HepG2 (cell line): ENCODE data around the gene SIGLEC10. TPM values are rescaled to one million over a fixed set of nuclear protein-coding genes. Genes with fewer than 3 reads are reported as not detected.

Experiments used
- AFF4 ChIP-seq: sonication (generic); formaldehyde crosslinking; IDR thresholded peaks from 2 replicates; pipeline ENCODE4 v1.4.0; 2020; ENCODE audit warnings: missing genetic modification reagents
- ARNTL ChIP-seq: sonication (generic); formaldehyde crosslinking; IDR thresholded peaks from 2 replicates; pipeline ENCODE4 v1.4.0; 2020; ENCODE audit warnings: mild to moderate bottlenecking, missing genetic modification reagents
- FOSL2 ChIP-seq: sonication (generic); formaldehyde crosslinking; IDR thresholded peaks from 2 replicates; pipeline ENCODE4 v1.4.0; 2020; ENCODE audit warnings: missing genetic modification reagents
- HNF1B ChIP-seq: sonication (generic); formaldehyde crosslinking; IDR thresholded peaks from 2 replicates; pipeline ENCODE4 v1.5.1; 2020; ENCODE audit warnings: mild to moderate bottlenecking, moderate library complexity, missing genetic modification reagents
- MYNN ChIP-seq: sonication (generic); formaldehyde crosslinking; IDR thresholded peaks from 2 replicates; pipeline ENCODE4 v1.4.0; 2020; ENCODE audit warnings: mild to moderate bottlenecking, low read depth, missing genetic modification reagents
- NR2C2 ChIP-seq: sonication (generic); formaldehyde crosslinking; IDR thresholded peaks from 2 replicates; pipeline ENCODE4 v1.4.0; 2020; ENCODE audit warnings: missing genetic modification reagents, mild to moderate bottlenecking, moderate library complexity, borderline replicate concordance
- PRMT3 ChIP-seq: sonication (generic); formaldehyde crosslinking; IDR thresholded peaks from 2 replicates; pipeline ENCODE4 v1.8.1; 2022; ENCODE audit warnings: low read depth, mild to moderate bottlenecking, moderate library complexity, missing genetic modification reagents, borderline replicate concordance
- RBM22 ChIP-seq: fragments of 200-400 bp; formaldehyde crosslinking; optimal IDR thresholded peaks from 2 replicates; pipeline ENCODE3; 2017; ENCODE audit warnings: mild to moderate bottlenecking, low read length, moderate library complexity
- RBM39 ChIP-seq: fragments of 200-400 bp; formaldehyde crosslinking; IDR thresholded peaks from one replicate; pipeline ENCODE4 v1.6.1; 2018; ENCODE audit warnings: antibody characterized with exemption, mild to moderate bottlenecking, low read depth, low read length; ENCODE audit not compliant: poor library complexity, severe bottlenecking
- SOX6 ChIP-seq, 2 experiments: fragments of 450-650 bp in 1 of 2; sonication (generic) in 1 of 2; formaldehyde crosslinking in 1 of 2; IDR thresholded peaks; 2 replicates each; pipeline versions ENCODE4 v1.4.0 to v1.6.1; 2017 to 2020; ENCODE audit warnings: antibody characterized with exemption in 1 of 2, mild to moderate bottlenecking in 1 of 2, missing genetic modification reagents in 1 of 2
- SP2 ChIP-seq: sonication (generic); formaldehyde crosslinking; IDR thresholded peaks from 2 replicates; pipeline ENCODE4 v1.5.1; 2020; ENCODE audit warnings: mild to moderate bottlenecking, missing genetic modification reagents
- STAT6 ChIP-seq: sonication (generic); formaldehyde crosslinking; IDR thresholded peaks from 2 replicates; pipeline ENCODE4 v1.4.0; 2020; ENCODE audit warnings: missing genetic modification reagents, mild to moderate bottlenecking, borderline replicate concordance
- TBL1XR1 ChIP-seq: fragments of 150-350 bp; IDR thresholded peaks from 2 replicates; pipeline ENCODE4 v1.6.1; 2014; ENCODE audit warnings: borderline replicate concordance, low read length; ENCODE audit not compliant: partially characterized antibody
- TCF12 ChIP-seq, 2 experiments: fragments of 450-650 bp in 1 of 2; sonication (generic) in 1 of 2; formaldehyde crosslinking in 1 of 2; IDR thresholded peaks; 2 replicates each; pipeline versions ENCODE4 v1.6.1 to v1.8.0; 2017 to 2022; ENCODE audit warnings: antibody characterized with exemption in 1 of 2, mild to moderate bottlenecking in 1 of 2, missing genetic modification reagents in 1 of 2, moderate library complexity in 1 of 2
- ZNF414 ChIP-seq: sonication (generic); formaldehyde crosslinking; IDR thresholded peaks from 2 replicates; pipeline ENCODE4 v1.5.0; 2020; ENCODE audit warnings: missing genetic modification reagents
- ZNF747 ChIP-seq: sonication (generic); formaldehyde crosslinking; IDR thresholded peaks from 2 replicates; pipeline ENCODE4 v1.8.1; 2023; ENCODE audit warnings: missing genetic modification reagents, mild to moderate bottlenecking, borderline replicate concordance
- polyA plus RNA-seq, 8 experiments: library from polyadenylated mRNA; depleted of rRNA in 3 of 8; stranded (reverse) in 7 of 8; unstranded in 1 of 8; fragments of >200 nt; fragmentation: Illumina TruSeq in 4 of 8; extraction: Trizol in 4 of 8; gene quantifications; 2 replicates each; pipeline versions ENCODE4 v1.2.1 to v1.2.3, GENCODE V29; 2011 to 2016; ENCODE audit warnings: low read depth in 4 of 8, missing spikeins in 1 of 8, mixed read lengths in 1 of 8; ENCODE audit not compliant: insufficient read depth in 1 of 8
- total RNA-seq, 5 experiments: library from RNA; depleted of rRNA; stranded (reverse); fragments of >200 nt; fragmentation: Illumina TruSeq; extraction: Trizol; gene quantifications; 2 replicates each; pipeline ENCODE4 v1.2.3, GENCODE V29; 2016; ENCODE audit warnings: low read depth in 1 of 5
- TF ChIP-seq, protein P1 (sequence below): sonication (generic); formaldehyde crosslinking; IDR thresholded peaks from 2 replicates; pipeline ENCODE4 v1.5.1; 2020; ENCODE audit warnings: missing genetic modification reagents, mild to moderate bottlenecking, borderline replicate concordance

The SIGLEC10 gene
- total and polyA plus RNA-seq, 2 of the 13 experiments (the other 11 are each of a cell fraction or from before 2014, with no cell fraction given) = not detected

DNA sequence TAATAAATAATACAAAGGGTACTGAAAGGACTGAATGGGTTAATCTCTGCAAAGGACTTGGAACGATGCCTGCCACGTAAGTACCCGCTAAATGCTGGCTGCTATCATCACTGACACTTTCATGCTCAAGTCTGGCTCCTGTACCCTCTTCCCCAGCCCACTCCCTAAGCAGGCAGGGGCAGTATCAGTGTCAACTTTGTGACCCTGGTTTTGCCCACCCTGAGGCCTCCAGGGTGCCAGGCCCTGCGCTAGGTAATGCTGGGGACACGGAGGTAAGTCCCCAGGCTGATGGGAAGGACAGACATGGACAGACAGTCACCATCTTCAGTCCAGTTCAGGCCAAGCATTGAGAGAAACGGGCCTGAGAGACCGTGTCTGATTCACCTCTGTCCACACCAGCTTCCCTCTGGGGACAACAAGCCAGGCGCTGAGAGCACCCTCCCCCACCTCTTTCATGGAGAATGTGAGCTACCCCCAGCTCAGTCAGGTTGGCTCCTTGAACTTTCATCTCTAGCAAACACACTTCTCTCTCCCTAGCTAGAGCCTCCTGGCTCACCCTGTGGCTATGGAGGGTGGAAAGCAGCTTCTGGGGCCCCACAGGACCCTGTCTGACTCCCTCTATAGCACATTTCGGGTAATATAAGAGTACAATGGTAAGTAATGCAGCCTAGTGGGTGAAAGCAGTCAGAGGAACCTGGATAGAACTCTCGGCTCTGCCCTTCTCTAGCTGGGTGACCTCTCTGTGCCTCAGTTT is 52.1 kb downstream of the SIGLEC10 start (continued):
- TF ChIP-seq RBM22 (peak; percentile 51), NR2C2 (CRISPR knock-in tag) (peak; percentile 78; the same call in 1 of the 2 replicates), PRMT3 (CRISPR knock-in tag) (peak; percentile 39; the same call in 1 of the 2 replicates), SOX6 (IDR thresholded peaks at IDR 0.05) (no peak), SOX6 (CRISPR knock-in tag; IDR thresholded peaks at IDR 0.05) (peak; percentile 74), TCF12 (IDR thresholded peaks at IDR 0.05) (no peak), TCF12 (CRISPR knock-in tag; IDR thresholded peaks at IDR 0.05) (peak; percentile 59; the same call in 1 of the 2 replicates), FOSL2 (CRISPR knock-in tag) (peak; percentile 88), STAT6 (no peak), HNF1B (CRISPR knock-in tag) (peak; percentile 56; the same call in 1 of the 2 replicates), TBL1XR1 (peak; percentile 83), ZNF747 (peak; percentile 81; the same call in 1 of the 2 replicates), RBM39 (peak; percentile 27), AFF4 (CRISPR knock-in tag) (peak; percentile 94), SP2 (CRISPR knock-in tag) (no peak), ZNF414 (CRISPR knock-in tag) (no peak), ARNTL (CRISPR knock-in tag) (peak; percentile 30; the same call in 1 of the 2 replicates), MYNN (no peak)
- TF ChIP-seq, protein P1, sequence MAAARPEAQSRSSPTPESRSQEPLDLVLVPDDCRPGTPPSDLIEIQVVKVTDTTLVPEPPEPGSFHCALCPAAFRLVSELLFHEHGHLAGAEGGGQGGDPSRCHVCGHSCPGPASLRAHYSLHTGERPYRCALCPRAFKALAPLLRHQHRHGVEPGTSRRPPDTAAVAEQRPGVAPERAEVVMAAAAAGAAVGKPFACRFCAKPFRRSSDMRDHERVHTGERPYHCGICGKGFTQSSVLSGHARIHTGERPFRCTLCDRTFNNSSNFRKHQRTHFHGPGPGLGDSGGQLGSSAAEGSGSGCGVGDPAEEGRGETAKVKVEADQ (CRISPR knock-in tag) = no peak; the same call in 1 of the 2 replicates
